HEK293 (cell line): ENCODE results near the gene KRTAP10-1.

Source experiments
- CTCF ChIA-PET: fragments of 350-600 bp; formaldehyde crosslinking; extraction: SDS; loops from one replicate; lab custom pipeline; 2021; ENCODE audit warnings: antibody characterized with exemption; lab: Yijun Ruan, JAX
- POLR2A ChIA-PET: fragments of 300-600 bp; formaldehyde crosslinking; extraction: SDS; loops from one replicate; lab custom pipeline; 2020; ENCODE audit warnings: antibody characterized with exemption, inconsistent platforms; lab: Yijun Ruan, JAX
- H3K27ac ChIP-seq: fragments of 200-500 bp; sonication (Bioruptor generic); 2 replicates; pipeline ENCODE4 v1.5.1; 2014; ENCODE audit warnings: low read depth, low read length, control low read depth, inconsistent platforms; ENCODE audit errors: extremely low read depth
- H3K36me3 ChIP-seq, 2 experiments: fragments of 200-500 bp in 1 of 2; sonication (Bioruptor generic) in 1 of 2; 1 replicate in 1 of 2; 2 replicates in 1 of 2; pipeline ENCODE4 v1.5.1; 2014 to 2017; ENCODE audit warnings: inconsistent platforms in 2 of 2, low read length in 2 of 2; ENCODE audit not compliant: control insufficient read depth in 2 of 2, insufficient read depth in 1 of 2
- H3K4me1 ChIP-seq: fragments of 200-500 bp; sonication (Bioruptor generic); 2 replicates; pipeline ENCODE4 v1.5.1; 2014; ENCODE audit warnings: mild to moderate bottlenecking, low read length, inconsistent platforms; ENCODE audit not compliant: control insufficient read depth, insufficient read depth
- H3K4me3 ChIP-seq: 2 replicates; pipeline ENCODE4 v1.5.1; 2011; ENCODE audit warnings: low read depth, mild to moderate bottlenecking, control low read depth, low read length, moderate library complexity
- H3K9me3 ChIP-seq: fragments of 200-500 bp; sonication (Bioruptor generic); 2 replicates; pipeline ENCODE4 v1.5.1; 2014; ENCODE audit warnings: low read depth, low read length, inconsistent platforms; ENCODE audit not compliant: control insufficient read depth, insufficient read depth
- HOXD13 ChIP-seq: sonication (generic); formaldehyde crosslinking; IDR thresholded peaks from 2 replicates; pipeline ENCODE4 v1.8.0; 2022; ENCODE audit warnings: missing genetic modification reagents, borderline replicate concordance
- KLF9 ChIP-seq: fragments of 450-650 bp; formaldehyde crosslinking; IDR thresholded peaks from 2 replicates; pipeline ENCODE4 v1.5.1; 2016; ENCODE audit warnings: missing biosample characterization, missing genetic modification characterization, low read depth
- SETDB1 ChIP-seq: IDR thresholded peaks from one replicate; pipeline ENCODE4 v1.6.1; 2017; ENCODE audit warnings: mild to moderate bottlenecking, low read length, moderate library complexity, mixed read lengths; ENCODE audit not compliant: insufficient read length
- ZEB2 ChIP-seq: fragments of 450-650 bp; formaldehyde crosslinking; IDR thresholded peaks from 2 replicates; pipeline ENCODE4 v1.5.1; 2016; ENCODE audit warnings: missing biosample characterization, missing genetic modification characterization
- ZFP37 ChIP-seq: fragments of 450-650 bp; formaldehyde crosslinking; IDR thresholded peaks from 2 replicates; pipeline ENCODE4 v1.5.1; 2016; ENCODE audit warnings: missing biosample characterization, missing genetic modification characterization
- ZIC2 ChIP-seq: fragments of 450-650 bp; formaldehyde crosslinking; IDR thresholded peaks from 2 replicates; pipeline ENCODE4 v1.5.1; 2016; ENCODE audit warnings: missing biosample characterization, missing genetic modification characterization
- ZNF140 ChIP-seq: fragments of 450-650 bp; formaldehyde crosslinking; IDR thresholded peaks from 2 replicates; pipeline ENCODE4 v1.5.1; 2016; ENCODE audit warnings: missing biosample characterization, missing genetic modification characterization
- ZNF169 ChIP-seq: fragments of 450-650 bp; formaldehyde crosslinking; IDR thresholded peaks from 2 replicates; pipeline ENCODE4 v1.5.1; 2016; ENCODE audit warnings: missing biosample characterization, missing genetic modification characterization
- ZNF24 ChIP-seq: fragments of 450-650 bp; formaldehyde crosslinking; IDR thresholded peaks from 2 replicates; pipeline ENCODE4 v1.5.1; 2016; ENCODE audit warnings: missing biosample characterization, missing genetic modification characterization
- ZNF248 ChIP-seq: fragments of 450-650 bp; formaldehyde crosslinking; IDR thresholded peaks from 2 replicates; pipeline ENCODE4 v1.5.1; 2017; ENCODE audit warnings: missing biosample characterization, missing genetic modification characterization
- ZNF274 ChIP-seq, 2 experiments: fragments of 200-500 bp in 1 of 2; fragments of 450-650 bp in 1 of 2; sonication (Bioruptor generic) in 1 of 2; formaldehyde crosslinking in 1 of 2; IDR thresholded peaks; 2 replicates each; pipeline versions ENCODE4 v1.5.1 to v1.6.1; 2014 to 2016; ENCODE audit warnings: borderline replicate concordance in 1 of 2, inconsistent platforms in 1 of 2, low read length in 1 of 2, missing biosample characterization in 1 of 2, missing genetic modification characterization in 1 of 2
- ZNF324 ChIP-seq: fragments of 450-650 bp; formaldehyde crosslinking; IDR thresholded peaks from 2 replicates; pipeline ENCODE4 v1.5.1; 2016; ENCODE audit warnings: missing biosample characterization, missing genetic modification characterization
- ZNF335 ChIP-seq: fragments of 450-650 bp; formaldehyde crosslinking; conservative IDR thresholded peaks from 2 replicates; pipeline ENCODE4 v1.5.1; 2016; ENCODE audit warnings: missing biosample characterization, missing genetic modification characterization
- ZNF37A ChIP-seq: fragments of 450-650 bp; IDR thresholded peaks from 2 replicates; pipeline ENCODE4 v1.5.1; 2018; ENCODE audit warnings: missing biosample characterization, missing genetic modification characterization
- ZNF416 ChIP-seq: fragments of 450-650 bp; formaldehyde crosslinking; IDR thresholded peaks from 2 replicates; pipeline ENCODE4 v1.5.1; 2016; ENCODE audit warnings: missing biosample characterization, missing genetic modification characterization
- ZNF423 ChIP-seq: fragments of 450-650 bp; formaldehyde crosslinking; IDR thresholded peaks from 2 replicates; pipeline ENCODE4 v1.5.1; 2016; ENCODE audit warnings: missing biosample characterization, missing genetic modification characterization
- ZNF529 ChIP-seq: fragments of 450-650 bp; formaldehyde crosslinking; IDR thresholded peaks from 2 replicates; pipeline ENCODE4 v1.5.1; 2017; ENCODE audit warnings: missing genetic modification characterization, missing biosample characterization; ENCODE audit not compliant: insufficient replicate concordance
- ZNF621 ChIP-seq: fragments of 450-650 bp; formaldehyde crosslinking; IDR thresholded peaks from 2 replicates; pipeline ENCODE4 v1.5.1; 2017; ENCODE audit warnings: missing biosample characterization, missing genetic modification characterization
- ZNF624 ChIP-seq: fragments of 450-650 bp; formaldehyde crosslinking; IDR thresholded peaks from 2 replicates; pipeline ENCODE4 v1.5.1; 2017; ENCODE audit warnings: missing biosample characterization, missing genetic modification characterization
- ZNF626 ChIP-seq: fragments of 450-650 bp; sonication (Bioruptor Pico); formaldehyde crosslinking; IDR thresholded peaks from 2 replicates; pipeline ENCODE4 v1.5.1; 2018; ENCODE audit warnings: missing biosample characterization, missing genetic modification characterization, inconsistent platforms
- ZNF639 ChIP-seq: fragments of 450-650 bp; formaldehyde crosslinking; IDR thresholded peaks from 2 replicates; pipeline ENCODE4 v1.5.1; 2016; ENCODE audit warnings: missing biosample characterization, missing genetic modification characterization
- ZNF654 ChIP-seq: fragments of 450-650 bp; formaldehyde crosslinking; IDR thresholded peaks from 2 replicates; pipeline ENCODE4 v1.5.1; 2016; ENCODE audit warnings: low read depth, missing biosample characterization, missing genetic modification characterization
- TF ChIP-seq, protein P1 (sequence below): fragments of 450-650 bp; formaldehyde crosslinking; IDR thresholded peaks from 2 replicates; pipeline ENCODE4 v1.5.0; 2017; ENCODE audit warnings: missing biosample characterization, missing genetic modification characterization, borderline replicate concordance
- TF ChIP-seq, protein P2 (sequence below): fragments of 450-650 bp; formaldehyde crosslinking; IDR thresholded peaks from 2 replicates; pipeline ENCODE4 v1.5.1; 2017; ENCODE audit warnings: missing biosample characterization, missing genetic modification characterization

KRTAP10-1 gene

DNA sequence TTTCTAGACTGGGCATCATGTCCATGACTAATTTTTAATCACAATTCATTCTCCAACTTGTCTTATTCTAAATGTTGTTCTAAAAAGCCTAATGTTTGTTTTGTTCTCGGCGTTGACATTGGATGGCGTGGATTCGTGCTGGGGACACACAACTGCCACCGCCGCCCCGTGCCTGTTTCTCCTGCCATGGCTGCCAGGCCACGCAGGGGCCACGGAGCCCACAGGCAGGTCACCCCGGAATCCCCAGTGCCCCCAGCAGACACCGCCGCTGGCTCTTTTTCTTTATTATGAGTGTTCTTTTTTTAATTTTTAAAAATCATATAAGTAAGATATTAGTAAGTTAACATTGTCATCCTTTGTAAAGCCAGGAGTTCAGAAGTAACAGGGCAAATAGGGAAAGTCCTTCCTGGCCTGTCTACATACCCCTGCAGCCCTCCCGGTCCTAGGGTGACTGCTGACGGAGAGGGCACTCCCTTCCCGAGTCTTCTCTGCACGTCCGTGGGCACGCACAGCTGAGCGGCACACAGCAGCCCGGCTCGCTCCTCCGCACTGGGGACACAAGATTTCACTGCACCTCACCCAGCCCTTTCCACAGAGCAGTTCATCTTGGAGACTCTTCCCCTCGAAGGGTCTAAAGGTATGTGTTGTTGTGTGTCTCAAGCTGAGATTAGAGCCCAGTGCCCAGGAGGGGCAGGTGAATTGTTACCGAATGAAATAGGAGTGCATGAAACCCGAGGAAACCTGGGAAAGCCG, 32.1 kb downstream of the KRTAP10-1 start:
- TF ChIP-seq ZEB2 (tag by site-specific recombination) (no peak), ZNF24 (tag by site-specific recombination) (no peak), ZFP37 (no peak), ZNF416 (no peak), ZNF423 (tag by site-specific recombination) (no peak), ZNF654 (tag by site-specific recombination) (no peak), ZNF626 (tag by site-specific recombination) (no peak), SETDB1 (no peak), ZNF37A (no peak), ZNF324 (tag by site-specific recombination) (no peak), HOXD13 (CRISPR knock-in tag) (no peak)
- Histone ChIP-seq H3K4me1 (no peaks in the 10 kb centered on the region; the same call in 1 of the 2 replicates), H3K36me3 (no peaks in the 10 kb centered on the region), H3K4me3 (no peak overlapping the region), H3K9me3 (no peaks in the 10 kb centered on the region), H3K27ac (no peak overlapping the region)
- CTCF ChIA-PET: no interaction called here
- POLR2A ChIA-PET: no interaction called here

DNA sequence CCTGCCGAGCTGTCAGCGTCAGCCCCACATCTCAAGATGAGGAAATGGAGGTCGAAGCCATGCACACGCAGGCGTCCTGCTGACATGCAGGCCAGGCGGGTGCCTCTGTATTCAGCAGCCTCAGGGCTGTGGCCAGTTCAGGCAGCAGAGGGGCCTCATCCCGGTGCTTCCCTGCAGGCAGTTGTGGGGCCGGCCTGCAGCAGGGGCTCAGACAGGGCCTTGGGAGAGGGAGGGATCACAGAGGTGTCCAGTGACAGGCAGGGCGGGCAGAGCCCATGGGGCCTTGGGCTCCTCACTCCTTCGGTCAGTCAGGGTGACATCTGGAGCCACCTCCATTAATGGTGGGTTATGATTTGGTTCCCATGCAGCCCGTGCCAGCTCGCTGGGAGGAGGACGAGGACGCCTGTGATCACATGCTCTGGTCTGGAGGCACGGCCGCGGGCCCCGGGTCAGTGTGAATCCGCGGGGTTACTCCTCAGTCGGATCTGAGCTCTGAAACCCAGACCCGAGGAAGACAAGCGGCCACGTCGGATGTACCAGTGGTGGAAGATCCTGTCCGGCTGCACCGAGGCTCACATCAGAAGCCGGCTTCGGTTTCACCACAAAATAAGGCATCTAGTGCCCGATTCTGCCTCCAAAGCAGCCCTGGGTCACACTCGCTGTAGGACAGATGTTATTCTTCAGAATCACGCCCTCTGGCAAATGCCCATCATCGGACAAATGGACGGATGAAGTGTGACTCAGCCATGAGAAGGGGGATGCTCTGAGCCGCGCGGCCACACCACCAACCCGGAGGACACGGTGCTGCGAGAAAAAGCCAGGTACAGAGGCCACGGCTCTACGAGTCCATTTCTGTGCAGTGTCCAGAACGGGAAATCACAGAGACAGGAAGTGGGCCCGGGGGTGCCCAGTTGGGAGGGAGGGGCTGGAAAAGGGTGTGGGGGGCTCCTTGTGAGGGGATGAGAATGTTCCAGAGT, 33.4 kb downstream of the KRTAP10-1 start:
- H3K36me3 ChIP-seq: no peaks in the 10 kb centered on the region
- no peak overlapping the region for H3K4me3 ChIP-seq
- no peak overlapping the region for H3K27ac ChIP-seq
- no peaks in the 10 kb centered on the region for H3K9me3 ChIP-seq
- no peaks in the 10 kb centered on the region; the same call in 1 of the 2 replicates for H3K4me1 ChIP-seq
- ChIA-PET CTCF (interaction anchor here (0.6 kb wide), 1 partner anchor 630 kb away, joined by 3 read pairs; no protein-coding TSS in a partner anchor), POLR2A (no interaction called here)
- TF ChIP-seq ZNF335 (tag by site-specific recombination) (peak; percentile 75), ZIC2 (tag by site-specific recombination) (peak; percentile 30; the same call in 1 of the 2 replicates), ZNF274 (IDR thresholded peaks at IDR 0.05; ENCODE audit: low read length) (no peak), ZNF274 (tag by site-specific recombination; IDR thresholded peaks at IDR 0.05; ENCODE audit: borderline replicate concordance) (no peak)
- TF ChIP-seq, all 188 proteins: peak for 2

GRCh38 chr21:44505673-44506278, 34.2 kb downstream of the KRTAP10-1 start:
- Histone ChIP-seq H3K9me3 (no peaks in the 10 kb centered on the region), H3K4me3 (no peak overlapping the region), H3K36me3 (no peaks in the 10 kb centered on the region), H3K4me1 (no peaks in the 10 kb centered on the region; the same call in 1 of the 2 replicates), H3K27ac (no peak overlapping the region)
- POLR2A ChIA-PET: no interaction called here
- CTCF ChIA-PET: interaction anchor here (0.6 to 0.7 kb wide), 2 partner anchors 13 to 237 kb away, joined by 3 read pairs; no protein-coding TSS in a partner anchor
- TF ChIP-seq ZNF621 (tag by site-specific recombination) (no peak), ZNF169 (no peak), ZNF639 (tag by site-specific recombination) (no peak), ZNF624 (tag by site-specific recombination) (no peak), KLF9 (tag by site-specific recombination) (no peak), ZNF529 (tag by site-specific recombination) (no peak), ZNF140 (tag by site-specific recombination) (no peak), ZNF248 (tag by site-specific recombination) (no peak)
- TF ChIP-seq, protein P1, sequence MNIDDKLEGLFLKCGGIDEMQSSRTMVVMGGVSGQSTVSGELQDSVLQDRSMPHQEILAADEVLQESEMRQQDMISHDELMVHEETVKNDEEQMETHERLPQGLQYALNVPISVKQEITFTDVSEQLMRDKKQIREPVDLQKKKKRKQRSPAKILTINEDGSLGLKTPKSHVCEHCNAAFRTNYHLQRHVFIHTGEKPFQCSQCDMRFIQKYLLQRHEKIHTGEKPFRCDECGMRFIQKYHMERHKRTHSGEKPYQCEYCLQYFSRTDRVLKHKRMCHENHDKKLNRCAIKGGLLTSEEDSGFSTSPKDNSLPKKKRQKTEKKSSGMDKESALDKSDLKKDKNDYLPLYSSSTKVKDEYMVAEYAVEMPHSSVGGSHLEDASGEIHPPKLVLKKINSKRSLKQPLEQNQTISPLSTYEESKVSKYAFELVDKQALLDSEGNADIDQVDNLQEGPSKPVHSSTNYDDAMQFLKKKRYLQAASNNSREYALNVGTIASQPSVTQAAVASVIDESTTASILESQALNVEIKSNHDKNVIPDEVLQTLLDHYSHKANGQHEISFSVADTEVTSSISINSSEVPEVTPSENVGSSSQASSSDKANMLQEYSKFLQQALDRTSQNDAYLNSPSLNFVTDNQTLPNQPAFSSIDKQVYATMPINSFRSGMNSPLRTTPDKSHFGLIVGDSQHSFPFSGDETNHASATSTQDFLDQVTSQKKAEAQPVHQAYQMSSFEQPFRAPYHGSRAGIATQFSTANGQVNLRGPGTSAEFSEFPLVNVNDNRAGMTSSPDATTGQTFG (tag by site-specific recombination): no peak
- TF ChIP-seq, protein P2, sequence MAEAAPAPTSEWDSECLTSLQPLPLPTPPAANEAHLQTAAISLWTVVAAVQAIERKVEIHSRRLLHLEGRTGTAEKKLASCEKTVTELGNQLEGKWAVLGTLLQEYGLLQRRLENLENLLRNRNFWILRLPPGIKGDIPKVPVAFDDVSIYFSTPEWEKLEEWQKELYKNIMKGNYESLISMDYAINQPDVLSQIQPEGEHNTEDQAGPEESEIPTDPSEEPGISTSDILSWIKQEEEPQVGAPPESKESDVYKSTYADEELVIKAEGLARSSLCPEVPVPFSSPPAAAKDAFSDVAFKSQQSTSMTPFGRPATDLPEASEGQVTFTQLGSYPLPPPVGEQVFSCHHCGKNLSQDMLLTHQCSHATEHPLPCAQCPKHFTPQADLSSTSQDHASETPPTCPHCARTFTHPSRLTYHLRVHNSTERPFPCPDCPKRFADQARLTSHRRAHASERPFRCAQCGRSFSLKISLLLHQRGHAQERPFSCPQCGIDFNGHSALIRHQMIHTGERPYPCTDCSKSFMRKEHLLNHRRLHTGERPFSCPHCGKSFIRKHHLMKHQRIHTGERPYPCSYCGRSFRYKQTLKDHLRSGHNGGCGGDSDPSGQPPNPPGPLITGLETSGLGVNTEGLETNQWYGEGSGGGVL: no peak
